Testis (tissue), 3 donors: ENCODE results near the gene CA12. TPM values are rescaled to one million over a fixed set of nuclear protein-coding genes. Genes with fewer than 3 reads are reported as not detected.

ENCODE experiments used
- DNase-seq: peaks from one replicate; pipeline ENCODE4 v3.0.0-alpha.2; 2019
- H3K27ac ChIP-seq, 2 donors: fragments of 200-600 bp; sonication (generic); one replicate each; pipeline ENCODE4 v1.5.1; 2019
- H3K27me3 ChIP-seq: fragments of 200-600 bp; sonication (generic); one replicate; pipeline ENCODE4 v1.5.1; 2019
- H3K36me3 ChIP-seq: fragments of 200-600 bp; sonication (generic); one replicate; pipeline ENCODE4 v1.5.1; 2017; ENCODE audit warnings: low read depth; ENCODE audit errors: missing control alignments
- H3K4me1 ChIP-seq: fragments of 200-600 bp; sonication (generic); one replicate; pipeline ENCODE4 v1.5.1; 2019
- H3K4me3 ChIP-seq, 2 donors: fragments of 200-600 bp; sonication (generic); one replicate each; pipeline ENCODE4 v1.5.1; 2017 to 2019
- H3K9me3 ChIP-seq: fragments of 200-600 bp; sonication (generic); one replicate; pipeline ENCODE4 v1.5.1; 2017
- CTCF ChIP-seq, 3 experiments: fragments of 450-650 bp in 2 of 3; fragments of 200-600 bp in 1 of 3; sonication (generic) in 1 of 3; IDR thresholded peaks; one replicate each; pipeline ENCODE4 v1.5.1; 2016 to 2019; ENCODE audit warnings: antibody characterized with exemption in 3 of 3, mild to moderate bottlenecking in 2 of 3, moderate library complexity in 1 of 3
- POLR2A ChIP-seq: fragments of 450-650 bp; IDR thresholded peaks from one replicate; pipeline ENCODE4 v1.6.1; 2017; ENCODE audit warnings: antibody characterized with exemption, mild to moderate bottlenecking, moderate library complexity
- WGBS, 2 donors: methylation state at CpG; one replicate each; pipeline ENCODE4 v1.1.5; 2018; 5-methylcytosine and 5-hydroxymethylcytosine counted together
- intact Hi-C: fragments of 100-400 bp; cut with DNase I; formaldehyde crosslinking; loops from one replicate; pipeline ENCODE4 v1.15.1; 2023; ENCODE audit warnings: low total_unique reads
- polyA plus RNA-seq: library from polyadenylated mRNA; stranded (reverse); fragments of 350-450 nt; fragmentation: Illumina TruSeq; extraction: RNeasy Lipid Tissue Mini Kit (QIAGEN cat#74804); gene quantifications from one replicate; pipeline ENCODE4 v1.2.3, GENCODE V29; 2014; ENCODE audit warnings: low read depth, low replicate concordance; ENCODE audit not compliant: insufficient read depth
- total RNA-seq, 2 donors: library from RNA; depleted of rRNA; stranded (reverse); fragments of >200 nt; gene quantifications; one replicate each; pipeline ENCODE4 v1.2.3, GENCODE V29; 2016

Gene CA12
- total and polyA plus RNA-seq, 3 donors from 2014 or later = 0.55 to 8.0 (median 0.68) TPM

GRCh38 chr15:63301088-63301487 lies 80.6 kb downstream of the CA12 start:
- Histone ChIP-seq H3K9me3 (no peaks in the 10 kb centered on the region), H3K4me3 (no peak overlapping the region), H3K27ac (no peak overlapping the region), H3K4me1 (no peaks in the 10 kb centered on the region), H3K27me3 (no peaks in the 10 kb centered on the region), H3K36me3 (no peaks in the 10 kb centered on the region)
- TF ChIP-seq POLR2A (no peak), CTCF (IDR thresholded peaks at IDR 0.05) (no peak)
- intact Hi-C loops = no loop called here
- DNase-seq = no peak
- 96 to 100% methylated on average over 1 of the region's 1 CpG for WGBS, 2 donors

- no peak for DNase-seq
- Histone ChIP-seq H3K9me3 (no peaks in the 10 kb centered on the region), H3K27me3 (no peaks in the 10 kb centered on the region), H3K4me1 (no peaks in the 10 kb centered on the region), H3K4me3 (no peak overlapping the region), H3K36me3 (no peaks in the 10 kb centered on the region), H3K27ac (no peak overlapping the region)
- intact Hi-C loops = no loop called here
- no peak for TF ChIP-seq POLR2A
- WGBS, 2 donors = 90% methylated on average over 7 of the region's 7 CpGs
Observed at GRCh38 chr15:63299943-63300575, 81.6 kb downstream of the CA12 start.

- intact Hi-C loops = no loop called here
- no peak for DNase-seq
Observed at GRCh38 chr15:63296195-63296594, 85.5 kb downstream of the CA12 start.

GRCh38 chr15:63295341-63295740 lies 86.3 kb downstream of the CA12 start:
- Histone ChIP-seq H3K9me3 (no peaks in the 10 kb centered on the region), H3K4me3 (no peak overlapping the region), H3K36me3 (no peaks in the 10 kb centered on the region), H3K27ac (no peak overlapping the region), H3K4me1 (peaks cover 10% of the 10 kb centered on the region), H3K27me3 (no peaks in the 10 kb centered on the region)
- DNase-seq = no peak
- intact Hi-C loops = no loop called here
- TF ChIP-seq CTCF (IDR thresholded peaks at IDR 0.05) = no peak
- no peak for TF ChIP-seq POLR2A

More at GRCh38 chr15:63296195-63296594, 85.5 kb downstream of the CA12 start:
- H3K9me3 ChIP-seq = no peaks in the 10 kb centered on the region
- no peak overlapping the region for H3K4me3 ChIP-seq
- WGBS, 2 donors = 52 to 59% methylated on average over 6 of the region's 6 CpGs
- no peak for TF ChIP-seq CTCF (IDR thresholded peaks at IDR 0.05)
- TF ChIP-seq POLR2A = no peak
- H3K27me3 ChIP-seq = no peaks in the 10 kb centered on the region
- no peaks in the 10 kb centered on the region for H3K36me3 ChIP-seq
- no peak overlapping the region for H3K27ac ChIP-seq
- H3K4me1 ChIP-seq = peaks cover 10% of the 10 kb centered on the region

- Histone ChIP-seq H3K27me3 (no peaks in the 10 kb centered on the region), H3K4me3 (no peak overlapping the region), H3K4me1 (peaks cover 10% of the 10 kb centered on the region), H3K9me3 (no peaks in the 10 kb centered on the region), H3K27ac (no peak overlapping the region), H3K36me3 (no peaks in the 10 kb centered on the region)
- DNase-seq = no peak
- TF ChIP-seq CTCF (IDR thresholded peaks at IDR 0.05) (no peak), POLR2A (no peak)
- intact Hi-C loops = no loop called here
- 82 to 97% methylated on average over 3 of the region's 3 CpGs for WGBS, 2 donors
Observed at GRCh38 chr15:63294359-63294758, 87.3 kb downstream of the CA12 start.
